ENCODE results near the gene RNF212.

GRCh38 chr4:1109333-1109732, 4.0 kb downstream of the RNF212 start:
- no peak for TF ChIP-seq POLR2AphosphoS5 (IDR thresholded peaks at IDR 0.05; ENCODE audit: insufficient read depth, low read depth, low read length)
- no peak for TF ChIP-seq FOS (IDR thresholded peaks at IDR 0.05; ENCODE audit: borderline replicate concordance, insufficient read depth, low read length)
- no peak for TF ChIP-seq CTCF (IDR thresholded peaks at IDR 0.05; ENCODE audit: extremely low read depth in 1 of 2, insufficient read depth in 1 of 2, low read depth in 1 of 2, low read length in 2 of 2)
- TF ChIP-seq POLR2A (IDR thresholded peaks at IDR 0.05; ENCODE audit: low read depth, low read length), result no peak
- no peak for TF ChIP-seq EZH2 (IDR thresholded peaks at IDR 0.05; ENCODE audit: borderline replicate concordance, low read depth, low read length, severe bottlenecking)
- TF ChIP-seq JUN (IDR thresholded peaks at IDR 0.05; ENCODE audit: borderline replicate concordance, insufficient read depth, insufficient read length, low read depth), result no peak
- TF ChIP-seq MYC (IDR thresholded peaks at IDR 0.05; ENCODE audit: low read depth, low read length), result no peak
